Neural cell (in vitro differentiated cells): ENCODE data around the gene PRAC1. TPM values are rescaled to one million over a fixed set of nuclear protein-coding genes. Genes with fewer than 3 reads are reported as not detected.

Experiments used
- H2AFZ ChIP-seq: fragments of 200-600, 300-800 bp; sonication (generic), shearing (Covaris generic); 2 replicates; pipeline ENCODE4 v1.6.0; 2014; ENCODE audit warnings: low read depth, mild to moderate bottlenecking, antibody characterized with exemption, low read length, moderate library complexity
- H3F3A ChIP-seq: fragments of 200-600 bp; shearing (Covaris generic); 2 replicates; pipeline ENCODE4 v1.6.1; 2016; ENCODE audit warnings: mild to moderate bottlenecking, moderate library complexity, mixed read lengths, antibody characterized with exemption, low read length; ENCODE audit not compliant: insufficient read depth, poor library complexity, severe bottlenecking
- H3K27ac ChIP-seq: fragments of 200-600, 300-800 bp; sonication (generic), shearing (Covaris generic); 2 replicates; pipeline ENCODE4 v1.5.1; 2014; ENCODE audit warnings: mild to moderate bottlenecking, low read length, moderate library complexity
- H3K27me3 ChIP-seq: fragments of 300-800, 200-600 bp; sonication (generic), shearing (Covaris generic); 2 replicates; pipeline ENCODE4 v1.6.0; 2014; ENCODE audit warnings: mild to moderate bottlenecking, low read depth, low read length, moderate library complexity; ENCODE audit not compliant: insufficient read depth
- H3K36me3 ChIP-seq: fragments of 300-800, 200-600 bp; sonication (generic), shearing (Covaris generic); 2 replicates; pipeline ENCODE4 v1.5.1; 2014; ENCODE audit warnings: mild to moderate bottlenecking, antibody characterized with exemption, low read length, moderate library complexity; ENCODE audit not compliant: insufficient read depth
- H3K4me2 ChIP-seq: fragments of 300-800, 200-600 bp; sonication (generic), shearing (Covaris generic); 2 replicates; pipeline ENCODE4 v1.6.0; 2014; ENCODE audit warnings: mild to moderate bottlenecking, low read length
- H3K4me3 ChIP-seq: fragments of 300-800, 200-600 bp; sonication (generic), shearing (Covaris generic); 2 replicates; pipeline ENCODE4 v1.5.1; 2014; ENCODE audit warnings: mild to moderate bottlenecking, low read length, moderate library complexity
- H3K79me2 ChIP-seq: fragments of 200-600 bp; shearing (Covaris generic); replicated peaks from 2 replicates; pipeline ENCODE4 v1.6.0; 2014; ENCODE audit warnings: mild to moderate bottlenecking, low read length, moderate library complexity; ENCODE audit not compliant: insufficient read depth
- H3K9ac ChIP-seq: fragments of 300-800, 200-600 bp; sonication (generic), shearing (Covaris generic); 2 replicates; pipeline ENCODE4 v1.6.1; 2016; ENCODE audit warnings: mild to moderate bottlenecking, low read length, mixed read lengths
- H3K9me2 ChIP-seq: fragments of 200-600 bp; shearing (Covaris generic); 2 replicates; pipeline ENCODE4 v1.6.1; 2016; ENCODE audit warnings: mild to moderate bottlenecking, low read length, mixed read lengths; ENCODE audit not compliant: insufficient read depth
- H3K9me3 ChIP-seq: fragments of 200-600, 300-800 bp; sonication (generic), shearing (Covaris generic); 2 replicates; pipeline ENCODE4 v1.6.1; 2016; ENCODE audit warnings: mild to moderate bottlenecking, mixed run types, low read length, moderate library complexity, mixed read lengths
- H4K20me1 ChIP-seq: fragments of 200-600 bp; shearing (Covaris generic); 2 replicates; pipeline ENCODE4 v1.6.1; 2016; ENCODE audit warnings: mild to moderate bottlenecking, mixed run types; ENCODE audit not compliant: insufficient read depth
- CTCF ChIP-seq: fragments of 450-650 bp; IDR thresholded peaks from 2 replicates; pipeline ENCODE4 v1.5.1; 2014; ENCODE audit warnings: antibody characterized with exemption, mild to moderate bottlenecking, moderate library complexity; ENCODE audit not compliant: poor library complexity, severe bottlenecking
- EP300 ChIP-seq: fragments of 450-650 bp; conservative IDR thresholded peaks from 2 replicates; pipeline ENCODE4 v1.6.1; 2014; ENCODE audit warnings: antibody characterized with exemption, mild to moderate bottlenecking, moderate library complexity; ENCODE audit not compliant: poor library complexity, severe bottlenecking
- EZH2 ChIP-seq: fragments of 200-600, 300-800 bp; shearing (Covaris generic), sonication (generic); IDR thresholded peaks from 2 replicates; pipeline ENCODE4 v1.6.1; 2014; ENCODE audit warnings: antibody characterized with exemption, low read length, borderline replicate concordance, mild to moderate bottlenecking; ENCODE audit not compliant: insufficient read depth, poor library complexity, severe bottlenecking
- MXI1 ChIP-seq: fragments of 450-650 bp; conservative IDR thresholded peaks from 2 replicates; pipeline ENCODE4 v1.6.1; 2014; ENCODE audit warnings: antibody characterized with exemption, mild to moderate bottlenecking; ENCODE audit not compliant: poor library complexity, severe bottlenecking
- POLR2AphosphoS5 ChIP-seq: IDR thresholded peaks from 2 replicates; pipeline ENCODE4 v1.6.1; 2012
- RAD21 ChIP-seq: fragments of 450-650 bp; conservative IDR thresholded peaks from 2 replicates; pipeline ENCODE4 v1.6.1; 2014; ENCODE audit warnings: antibody characterized with exemption, mild to moderate bottlenecking, moderate library complexity
- REST ChIP-seq: IDR thresholded peaks from 2 replicates; pipeline ENCODE4 v1.6.1; 2012; ENCODE audit warnings: borderline replicate concordance
- SMC3 ChIP-seq: fragments of 450-650 bp; conservative IDR thresholded peaks from 2 replicates; pipeline ENCODE4 v1.6.1; 2014; ENCODE audit warnings: antibody characterized with exemption, mild to moderate bottlenecking, moderate library complexity; ENCODE audit not compliant: poor library complexity
- TAF1 ChIP-seq: IDR thresholded peaks from 2 replicates; pipeline ENCODE4 v1.6.1; 2012; ENCODE audit warnings: low read depth
- polyA plus RNA-seq: library from polyadenylated mRNA; depleted of rRNA; stranded (reverse); fragments of >200 nt; gene quantifications from 2 replicates; pipeline ENCODE4 v1.2.3, GENCODE V29; 2014

PRAC1 gene
- polyA plus RNA-seq, 1 donor from 2014 or later, result not detected

- H4K20me1 ChIP-seq, result no peaks in the 10 kb centered on the region
- no peaks in the 10 kb centered on the region for H3K9me2 ChIP-seq
- no peaks in the 10 kb centered on the region for H3K36me3 ChIP-seq
- peaks cover 100% of the 10 kb centered on the region for H3K27me3 ChIP-seq
- H3F3A ChIP-seq, result no peaks in the 10 kb centered on the region
- no peak overlapping the region for H3K4me3 ChIP-seq
- no peak overlapping the region for H2AFZ ChIP-seq
- TF ChIP-seq CTCF, result no peak
- TF ChIP-seq MXI1, result no peak
- no peak for TF ChIP-seq EP300
- no peak for TF ChIP-seq REST
- TF ChIP-seq RAD21, result no peak
- no peak for TF ChIP-seq POLR2AphosphoS5
- TF ChIP-seq TAF1, result no peak
- TF ChIP-seq SMC3, result no peak
- TF ChIP-seq EZH2, result no peak
- no peak overlapping the region for H3K4me2 ChIP-seq
- peaks cover 4% of the 10 kb centered on the region for H3K9me3 ChIP-seq
- H3K9ac ChIP-seq, result no peak overlapping the region
- no peak overlapping the region for H3K27ac ChIP-seq
- H3K79me2 ChIP-seq, result no peaks in the 10 kb centered on the region
Observed at GRCh38 chr17:48726916-48727286, 4.6 kb upstream of the PRAC1 start.

GRCh38 chr17:48726114-48726915, 4.0 kb upstream of the PRAC1 start:
- Histone ChIP-seq H3K4me2 (no peak overlapping the region), H3K4me3 (no peak overlapping the region), H3K36me3 (no peaks in the 10 kb centered on the region), H3K79me2 (no peaks in the 10 kb centered on the region), H4K20me1 (no peaks in the 10 kb centered on the region), H2AFZ (no peak overlapping the region), H3K27ac (no peak overlapping the region), H3K27me3 (peaks cover 100% of the 10 kb centered on the region), H3K9me2 (no peaks in the 10 kb centered on the region), H3K9ac (no peak overlapping the region), H3K9me3 (peaks cover 4% of the 10 kb centered on the region), H3F3A (no peaks in the 10 kb centered on the region)
- no peak for TF ChIP-seq SMC3
- no peak for TF ChIP-seq TAF1
- TF ChIP-seq EP300, result no peak
- TF ChIP-seq MXI1, result no peak
- no peak for TF ChIP-seq RAD21
- no peak for TF ChIP-seq EZH2
- TF ChIP-seq CTCF, result no peak
- TF ChIP-seq POLR2AphosphoS5, result no peak
- no peak for TF ChIP-seq REST
